DOHH2 (cell line): Measurements from ENCODE around the gene ZNF521.

ENCODE experiments used
- EZH2phosphoT487 ChIP-seq: fragments of 200-600 bp; sonication (generic); IDR thresholded peaks from 2 replicates; pipeline ENCODE4 v1.6.1; 2017; ENCODE audit warnings: borderline replicate concordance, mild to moderate bottlenecking, antibody characterized with exemption, low read length, moderate library complexity, mixed read lengths
- TF ChIP-seq, protein P1 (sequence below): fragments of 200-600 bp; sonication (generic); IDR thresholded peaks from one replicate; pipeline ENCODE4 v1.5.1; 2014; ENCODE audit warnings: antibody characterized with exemption, mild to moderate bottlenecking, low read depth, low read length; ENCODE audit not compliant: poor library complexity, severe bottlenecking

DNA sequence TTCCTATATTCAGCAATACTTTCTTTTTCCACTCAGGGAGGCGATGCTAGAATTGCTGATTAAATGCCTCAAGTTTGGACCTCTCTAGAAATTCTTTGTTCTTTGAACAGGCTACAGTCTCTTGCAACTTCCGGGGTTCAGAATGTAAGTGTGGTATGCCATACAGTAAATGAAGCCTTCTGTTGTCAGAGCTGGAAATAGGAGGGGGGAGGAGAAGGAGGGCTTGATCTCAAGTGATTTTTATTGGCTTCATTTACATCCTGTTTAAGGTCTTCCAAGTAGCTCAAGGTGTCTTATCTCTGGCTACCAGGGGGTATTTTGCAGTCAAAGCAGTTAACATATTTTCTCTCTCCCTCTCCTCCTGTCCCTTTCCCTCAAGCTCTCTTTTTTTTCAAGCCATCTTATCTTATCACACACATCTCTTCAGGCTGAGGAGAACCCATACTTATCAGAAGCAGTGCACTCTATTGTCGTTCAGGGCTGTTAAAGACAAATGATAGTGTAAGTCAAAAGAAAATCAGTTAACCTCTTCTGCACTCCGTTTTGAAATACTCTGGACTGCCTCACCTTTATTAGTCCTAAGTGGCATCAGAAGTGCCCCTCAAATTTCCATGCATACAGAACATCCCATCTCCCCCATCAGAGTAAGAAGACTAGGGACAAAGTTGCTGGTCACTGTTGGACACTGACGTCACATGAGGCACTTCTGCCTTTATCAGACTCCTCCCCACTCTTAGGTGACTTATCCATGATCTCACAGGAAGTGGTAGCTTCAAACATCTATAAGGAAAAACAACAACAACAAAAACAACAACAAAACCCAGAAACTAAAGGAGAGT is 112.2 kb downstream of the ZNF521 start:
- TF ChIP-seq, protein P1, sequence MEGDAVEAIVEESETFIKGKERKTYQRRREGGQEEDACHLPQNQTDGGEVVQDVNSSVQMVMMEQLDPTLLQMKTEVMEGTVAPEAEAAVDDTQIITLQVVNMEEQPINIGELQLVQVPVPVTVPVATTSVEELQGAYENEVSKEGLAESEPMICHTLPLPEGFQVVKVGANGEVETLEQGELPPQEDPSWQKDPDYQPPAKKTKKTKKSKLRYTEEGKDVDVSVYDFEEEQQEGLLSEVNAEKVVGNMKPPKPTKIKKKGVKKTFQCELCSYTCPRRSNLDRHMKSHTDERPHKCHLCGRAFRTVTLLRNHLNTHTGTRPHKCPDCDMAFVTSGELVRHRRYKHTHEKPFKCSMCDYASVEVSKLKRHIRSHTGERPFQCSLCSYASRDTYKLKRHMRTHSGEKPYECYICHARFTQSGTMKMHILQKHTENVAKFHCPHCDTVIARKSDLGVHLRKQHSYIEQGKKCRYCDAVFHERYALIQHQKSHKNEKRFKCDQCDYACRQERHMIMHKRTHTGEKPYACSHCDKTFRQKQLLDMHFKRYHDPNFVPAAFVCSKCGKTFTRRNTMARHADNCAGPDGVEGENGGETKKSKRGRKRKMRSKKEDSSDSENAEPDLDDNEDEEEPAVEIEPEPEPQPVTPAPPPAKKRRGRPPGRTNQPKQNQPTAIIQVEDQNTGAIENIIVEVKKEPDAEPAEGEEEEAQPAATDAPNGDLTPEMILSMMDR, result no peak
- TF ChIP-seq EZH2phosphoT487, result no peak
